Suprapubic skin (tissue), 4 donors: Measurements from ENCODE around the gene GMDS. TPM values are rescaled to one million over a fixed set of nuclear protein-coding genes. Genes with fewer than 3 reads are reported as not detected.

Source experiments
- DNase-seq, 2 donors: peaks; one replicate each; pipeline ENCODE4 v3.0.0-alpha.2; 2019; ENCODE audit warnings: low spot score in 2 of 2
- H3K27ac ChIP-seq: fragments of 200-600 bp; sonication (generic); one replicate; pipeline ENCODE4 v1.5.1; 2019
- H3K27me3 ChIP-seq: fragments of 200-600 bp; sonication (generic); one replicate; pipeline ENCODE4 v1.5.1; 2019
- H3K36me3 ChIP-seq: fragments of 200-600 bp; sonication (generic); one replicate; pipeline ENCODE4 v1.5.1; 2019
- H3K4me1 ChIP-seq: fragments of 200-600 bp; sonication (generic); one replicate; pipeline ENCODE4 v1.5.1; 2019
- H3K4me3 ChIP-seq: fragments of 200-600 bp; sonication (generic); one replicate; pipeline ENCODE4 v1.5.1; 2019; ENCODE audit warnings: mild to moderate bottlenecking
- H3K9me3 ChIP-seq: fragments of 200-600 bp; sonication (generic); one replicate; pipeline ENCODE4 v1.5.1; 2019
- CTCF ChIP-seq, 2 donors: fragments of 200-600 bp in 1 of 2; fragments of 450-650 bp in 1 of 2; sonication (generic) in 1 of 2; IDR thresholded peaks; one replicate each; pipeline ENCODE4 v1.5.1; 2016 to 2019; ENCODE audit warnings: antibody characterized with exemption in 2 of 2, mild to moderate bottlenecking in 1 of 2, moderate library complexity in 1 of 2
- EP300 ChIP-seq: sonication (generic); formaldehyde crosslinking; IDR thresholded peaks from one replicate; pipeline ENCODE4 v1.6.1; 2017; ENCODE audit warnings: antibody characterized with exemption
- POLR2A ChIP-seq, 2 donors: fragments of 450-650 bp; IDR thresholded peaks; one replicate each; pipeline ENCODE4 v1.6.1; 2017; ENCODE audit warnings: antibody characterized with exemption in 2 of 2, mild to moderate bottlenecking in 2 of 2, moderate library complexity in 2 of 2
- POLR2AphosphoS5 ChIP-seq, 3 donors: sonication (generic); formaldehyde crosslinking; IDR thresholded peaks; one replicate each; pipeline ENCODE4 v1.6.1; 2017; ENCODE audit warnings: antibody characterized with exemption in 3 of 3
- WGBS: methylation state at CpG from one replicate; pipeline ENCODE4 v1.1.5; 2018; 5-methylcytosine and 5-hydroxymethylcytosine counted together
- total RNA-seq, 4 donors: library from RNA; depleted of rRNA; stranded (reverse); fragments of >200 nt; gene quantifications; one replicate each; pipeline ENCODE4 v1.1.0, GENCODE V29; 2016

Gene GMDS
- total RNA-seq, 4 donors from 2014 or later: 11.7 to 19.3 (median 13.2) TPM

DNA sequence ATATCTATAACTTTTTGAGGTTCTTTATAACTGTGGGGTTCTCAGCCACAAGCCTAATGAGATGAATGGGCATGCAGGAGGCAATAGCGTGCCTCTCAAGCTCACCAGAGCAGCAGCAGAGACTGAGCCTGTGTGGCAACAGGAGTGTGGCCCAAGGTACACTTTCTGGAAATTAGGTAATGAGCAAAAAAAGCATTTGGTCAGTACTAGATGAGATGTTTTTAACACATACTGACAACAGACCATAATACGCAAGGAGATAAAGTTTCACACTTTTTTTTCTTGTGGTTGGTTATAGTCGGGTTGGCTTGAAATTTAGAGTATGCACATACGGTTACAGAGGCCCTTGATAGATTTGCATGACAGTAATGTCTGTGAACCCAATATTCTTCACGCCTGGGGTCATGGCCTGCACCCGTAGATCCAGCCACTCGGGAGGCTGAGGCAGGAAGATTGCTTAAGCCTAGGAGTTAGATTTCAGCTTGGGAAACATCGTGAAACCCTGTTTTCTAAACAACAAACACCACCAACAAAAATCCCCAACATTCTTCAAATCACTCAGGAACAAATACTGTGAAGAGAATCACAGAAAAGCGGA lies 300.1 kb downstream of the GMDS start:
- H3K27ac ChIP-seq: no peak overlapping the region
- WGBS: 93% methylated on average over 9 of the region's 9 CpGs

GRCh38 chr6:1942834-1943233 lies 302.6 kb downstream of the GMDS start:
- H3K4me1 ChIP-seq: no peaks in the 10 kb centered on the region
- no peak for DNase-seq
- H3K9me3 ChIP-seq: no peaks in the 10 kb centered on the region
- H3K27me3 ChIP-seq: no peaks in the 10 kb centered on the region
- H3K4me3 ChIP-seq: no peak overlapping the region
- H3K27ac ChIP-seq: no peak overlapping the region
- 100% methylated on average over 6 of the region's 6 CpGs for WGBS
- TF ChIP-seq EP300: no peak
- TF ChIP-seq CTCF (IDR thresholded peaks at IDR 0.05): no peak
- TF ChIP-seq POLR2A (IDR thresholded peaks at IDR 0.05): no peak
- TF ChIP-seq POLR2AphosphoS5 (IDR thresholded peaks at IDR 0.05): no peak
- no peaks in the 10 kb centered on the region for H3K36me3 ChIP-seq

More for the DNA sequence above, 300.1 kb downstream of the GMDS start:
- Histone ChIP-seq H3K4me3 (no peak overlapping the region), H3K4me1 (no peaks in the 10 kb centered on the region), H3K9me3 (no peaks in the 10 kb centered on the region), H3K36me3 (no peaks in the 10 kb centered on the region), H3K27me3 (no peaks in the 10 kb centered on the region)
- no peak for DNase-seq
- TF ChIP-seq POLR2A (IDR thresholded peaks at IDR 0.05): no peak
- no peak for TF ChIP-seq CTCF (IDR thresholded peaks at IDR 0.05)
- no peak for TF ChIP-seq POLR2AphosphoS5 (IDR thresholded peaks at IDR 0.05)
- no peak for TF ChIP-seq EP300

DNA sequence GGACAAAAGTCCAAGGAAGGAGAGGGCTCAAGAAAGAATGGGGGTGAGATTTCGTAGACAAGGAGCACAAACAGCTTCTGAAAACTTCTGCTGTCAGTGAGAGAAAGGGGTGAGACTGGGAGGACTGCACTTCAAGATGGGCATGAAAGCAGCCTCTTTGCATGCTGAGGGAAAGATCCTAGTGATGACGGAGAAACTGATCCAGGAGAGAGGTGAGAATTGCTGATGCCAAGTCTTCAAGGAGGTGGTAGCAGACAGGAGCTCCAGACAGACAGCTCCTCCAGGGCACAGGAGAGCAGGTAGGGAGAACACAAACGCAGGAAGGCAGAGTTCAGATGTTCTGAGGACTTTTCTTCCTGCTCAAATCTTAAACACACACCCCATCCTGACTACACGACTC lies 303.9 kb downstream of the GMDS start:
- no peak for DNase-seq
- H3K36me3 ChIP-seq: no peaks in the 10 kb centered on the region
- whole genome bisulfite sequencing: 88% methylated on average over 4 of the region's 4 CpGs
- TF ChIP-seq POLR2AphosphoS5 (IDR thresholded peaks at IDR 0.05) (no peak), CTCF (IDR thresholded peaks at IDR 0.05) (no peak), POLR2A (IDR thresholded peaks at IDR 0.05) (no peak), EP300 (no peak)
- H3K9me3 ChIP-seq: no peaks in the 10 kb centered on the region
- H3K27me3 ChIP-seq: no peaks in the 10 kb centered on the region
- H3K27ac ChIP-seq: no peak overlapping the region
- no peaks in the 10 kb centered on the region for H3K4me1 ChIP-seq
- no peak overlapping the region for H3K4me3 ChIP-seq

DNA sequence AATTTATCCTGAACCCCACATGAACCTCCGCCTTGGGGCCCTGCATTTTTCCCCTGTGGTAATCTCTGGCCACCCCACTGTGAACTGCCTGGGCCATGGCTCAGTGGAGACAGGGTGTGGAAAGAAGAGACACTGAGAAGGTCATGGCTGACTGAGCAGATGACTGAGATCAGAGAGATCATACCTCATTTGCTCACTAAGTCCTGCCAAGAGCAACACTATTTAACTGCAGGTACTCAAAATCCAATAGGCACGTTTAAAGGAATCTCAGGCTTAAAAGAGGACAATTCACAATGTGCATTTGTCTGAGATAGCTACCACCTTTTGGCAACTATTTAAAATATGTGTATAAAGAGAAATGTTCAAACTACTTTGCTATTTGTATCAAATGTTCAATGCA lies 305.0 kb downstream of the GMDS start:
- Histone ChIP-seq H3K27ac (no peak overlapping the region), H3K36me3 (no peaks in the 10 kb centered on the region), H3K9me3 (no peaks in the 10 kb centered on the region), H3K4me3 (no peak overlapping the region), H3K27me3 (no peaks in the 10 kb centered on the region), H3K4me1 (no peaks in the 10 kb centered on the region)
- no peak for TF ChIP-seq POLR2AphosphoS5 (IDR thresholded peaks at IDR 0.05)
- TF ChIP-seq EP300: no peak
- TF ChIP-seq POLR2A (IDR thresholded peaks at IDR 0.05): no peak
- TF ChIP-seq CTCF (IDR thresholded peaks at IDR 0.05): no peak
- 67% methylated on average over 2 of the region's 2 CpGs for WGBS
- DNase-seq: no peak

DNA sequence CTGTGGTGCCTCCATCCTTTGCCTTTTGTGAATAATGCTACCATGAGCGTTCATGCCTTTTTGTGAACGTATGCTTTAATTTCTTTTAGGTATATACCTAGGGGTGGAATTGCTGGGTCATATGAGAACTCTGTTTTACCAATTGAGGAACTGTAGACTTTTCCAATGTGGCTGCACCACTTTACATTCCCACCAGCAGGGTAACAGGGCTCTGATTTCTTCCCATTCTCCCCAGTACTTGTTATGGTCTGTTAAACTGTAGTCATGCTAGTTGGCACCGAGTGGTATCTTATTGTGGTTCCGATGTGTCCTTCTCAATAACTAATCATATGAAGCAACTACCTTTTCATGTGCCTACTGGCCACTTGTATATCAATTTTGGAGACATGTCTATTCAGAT lies 312.1 kb downstream of the GMDS start:
- no peak for DNase-seq
- Histone ChIP-seq H3K4me1 (peaks cover 9% of the 10 kb centered on the region), H3K27me3 (no peaks in the 10 kb centered on the region), H3K9me3 (no peaks in the 10 kb centered on the region), H3K36me3 (no peaks in the 10 kb centered on the region), H3K27ac (no peak overlapping the region), H3K4me3 (no peak overlapping the region)
- TF ChIP-seq POLR2A (IDR thresholded peaks at IDR 0.05) (no peak), POLR2AphosphoS5 (IDR thresholded peaks at IDR 0.05) (no peak), CTCF (IDR thresholded peaks at IDR 0.05) (no peak), EP300 (no peak)
- WGBS: 98% methylated on average over 4 of the region's 4 CpGs
